ENCODE measurements around the gene CPNE2.

The CPNE2 gene

GRCh38 chr16:57146735-57147134 lies 54.4 kb downstream of the CPNE2 start:
- DNase-seq = no peak

- no peak for DNase-seq
Observed at GRCh38 chr16:57147381-57148221, 55.2 kb downstream of the CPNE2 start.

DNA sequence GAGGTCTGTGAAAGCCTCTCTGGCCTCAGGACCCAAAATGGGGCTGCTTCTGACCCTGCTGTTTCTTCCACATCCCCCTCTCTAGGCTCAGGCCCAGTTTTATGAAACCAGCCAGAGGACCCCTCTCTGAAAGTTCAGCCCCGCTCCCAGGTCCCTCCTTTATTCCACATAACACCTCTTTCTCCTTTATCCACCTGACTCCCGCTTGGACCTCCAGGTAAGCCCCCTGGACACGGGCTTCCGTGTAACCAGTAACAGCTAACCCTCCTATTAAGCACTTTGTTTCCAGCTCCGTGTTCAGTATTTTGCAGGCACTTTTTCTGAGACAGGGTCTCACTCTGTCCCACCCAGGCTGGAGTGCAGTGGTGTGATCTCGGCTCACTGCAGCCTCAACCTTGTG lies 56.1 kb downstream of the CPNE2 start:
- DNase-seq = no peak

DNA sequence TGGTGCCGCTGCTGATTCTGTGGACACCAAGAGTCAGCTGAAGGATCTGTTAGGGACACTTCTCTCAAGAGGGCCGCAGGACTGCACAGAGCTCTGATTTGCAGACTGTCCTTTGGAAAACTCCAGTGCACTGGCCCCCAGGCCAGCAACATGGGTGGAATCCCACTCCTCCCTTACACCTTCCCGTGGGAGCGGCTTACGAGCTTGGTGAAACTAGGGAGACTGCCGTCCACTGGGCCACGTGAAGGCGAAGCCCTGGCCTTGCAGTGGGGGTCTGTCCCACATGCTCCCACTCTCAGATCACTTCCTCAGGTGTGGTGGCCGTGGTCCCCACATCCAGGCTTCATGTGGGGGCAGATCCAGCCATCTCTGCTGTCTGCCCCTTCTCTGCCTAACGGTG lies 57.0 kb downstream of the CPNE2 start:
- DNase-seq = no peak

DNA sequence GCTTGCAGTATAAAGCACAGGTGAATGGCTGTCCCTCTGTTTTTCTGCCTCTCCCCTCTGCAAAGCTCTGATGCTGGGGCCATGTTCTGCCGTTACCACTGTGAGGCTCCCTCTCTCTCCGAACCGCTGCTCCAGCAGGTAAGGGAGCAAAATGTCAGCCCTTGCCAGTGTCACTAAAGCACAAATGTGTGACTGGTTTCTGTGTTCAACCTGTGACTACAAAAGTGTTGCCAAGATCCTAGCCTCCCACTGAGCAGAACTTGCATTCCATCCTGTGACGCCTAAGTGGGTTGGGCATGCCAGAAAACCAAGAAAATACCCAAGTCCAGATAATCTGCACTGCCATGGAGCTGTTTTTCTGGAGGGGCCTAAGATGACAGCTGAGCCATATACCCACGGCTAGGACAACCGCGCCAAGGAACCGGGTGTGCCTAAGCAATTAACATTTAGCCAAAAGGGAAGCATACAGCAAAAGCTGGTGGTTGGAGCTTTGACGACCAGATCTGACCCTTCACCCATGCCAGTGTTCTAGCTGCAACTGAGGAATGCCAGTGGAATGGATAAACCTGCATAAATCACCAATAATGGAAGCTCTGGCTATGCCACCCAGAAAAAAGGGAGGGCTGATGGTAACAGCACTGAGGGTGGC lies 58.4 kb downstream of the CPNE2 start:
- DNase-seq = no peak

DNA sequence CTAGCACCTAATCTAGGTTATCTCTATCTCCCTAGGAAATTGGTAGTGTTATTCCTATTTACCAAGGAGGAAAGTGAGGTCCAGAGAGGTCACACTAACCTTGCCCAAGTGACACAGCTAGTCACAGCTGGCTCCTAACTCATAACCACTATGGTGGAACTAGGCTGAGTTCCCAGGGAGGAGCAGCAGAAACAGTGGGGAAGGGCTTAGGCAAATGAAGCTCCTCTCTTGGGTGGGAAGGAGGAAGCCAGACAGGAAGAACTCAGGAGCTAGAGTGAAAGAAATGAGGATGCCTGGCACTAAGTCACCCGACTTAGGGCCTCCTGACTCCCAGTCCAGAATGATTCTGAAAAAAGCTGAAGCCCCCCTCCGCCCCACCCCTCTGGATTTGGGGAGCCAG lies 59.0 kb downstream of the CPNE2 start:
- DNase-seq = no peak

GRCh38 chr16:57152096-57153093 lies 60.0 kb downstream of the CPNE2 start:
- DNase-seq = no peak

DNA sequence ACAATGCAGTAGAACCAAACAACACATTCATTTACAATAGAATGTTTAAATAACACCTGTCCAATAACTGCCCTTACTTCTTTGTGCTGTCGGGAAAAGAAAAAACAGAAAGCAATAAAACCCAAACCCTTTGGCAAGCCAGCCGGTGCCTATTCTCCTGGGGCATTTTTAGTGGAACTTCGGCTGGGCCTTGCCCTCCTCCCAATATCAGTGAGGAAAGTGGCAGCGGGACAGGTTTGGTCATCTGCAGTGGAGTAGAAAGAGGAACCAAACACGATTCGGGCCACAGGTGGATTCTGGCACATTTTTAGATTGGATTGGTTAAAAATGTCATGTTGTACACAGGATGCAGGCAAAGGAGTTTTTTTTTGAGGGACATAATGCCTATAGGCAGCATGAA lies 61.5 kb downstream of the CPNE2 start:
- DNase-seq = no peak

- DNase-seq = no peak
Observed at GRCh38 chr16:57155702-57156350, 63.4 kb downstream of the CPNE2 start.

DNA sequence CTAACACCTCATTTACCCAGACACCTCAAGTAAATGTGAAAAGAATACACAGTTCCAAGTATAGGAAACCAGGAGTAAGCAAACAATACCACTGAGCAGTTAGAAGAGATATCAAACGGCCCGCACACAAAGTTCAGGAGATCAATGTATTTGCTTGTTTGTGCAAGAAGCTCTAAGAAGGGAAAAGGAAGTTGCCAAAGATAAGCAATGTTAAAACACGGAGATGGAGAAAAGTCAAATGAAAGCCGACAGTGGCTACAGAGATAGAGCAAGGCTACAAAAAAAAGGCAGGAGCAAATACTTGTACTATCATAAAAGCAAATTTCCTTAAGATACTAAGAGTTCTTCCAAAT lies 63.9 kb downstream of the CPNE2 start:
- DNase-seq = no peak

DNA sequence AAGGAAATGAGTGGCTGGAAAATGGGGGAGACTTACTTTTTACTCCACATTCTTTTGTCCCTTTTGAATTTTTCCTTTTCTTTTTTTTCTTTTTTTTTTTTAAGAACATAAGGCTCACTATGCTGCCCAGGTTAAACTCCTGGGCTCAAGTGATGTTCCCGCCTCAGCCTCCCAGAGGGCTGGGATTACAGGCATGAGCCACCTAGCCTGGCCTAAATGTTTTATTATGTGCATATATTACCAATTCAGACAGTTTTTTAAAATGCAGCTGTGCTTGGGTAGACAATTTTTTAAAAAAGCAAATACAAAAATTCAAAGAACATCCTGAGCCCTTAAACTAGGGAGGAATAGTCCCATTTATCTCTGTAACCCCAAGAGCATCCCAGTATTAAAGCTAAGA lies 65.2 kb downstream of the CPNE2 start:
- DNase-seq = no peak

GRCh38 chr16:57159447-57159846 lies 67.1 kb downstream of the CPNE2 start:
- no peak for DNase-seq

GRCh38 chr16:57163842-57164241 lies 71.5 kb downstream of the CPNE2 start:
- no peak for DNase-seq

DNA sequence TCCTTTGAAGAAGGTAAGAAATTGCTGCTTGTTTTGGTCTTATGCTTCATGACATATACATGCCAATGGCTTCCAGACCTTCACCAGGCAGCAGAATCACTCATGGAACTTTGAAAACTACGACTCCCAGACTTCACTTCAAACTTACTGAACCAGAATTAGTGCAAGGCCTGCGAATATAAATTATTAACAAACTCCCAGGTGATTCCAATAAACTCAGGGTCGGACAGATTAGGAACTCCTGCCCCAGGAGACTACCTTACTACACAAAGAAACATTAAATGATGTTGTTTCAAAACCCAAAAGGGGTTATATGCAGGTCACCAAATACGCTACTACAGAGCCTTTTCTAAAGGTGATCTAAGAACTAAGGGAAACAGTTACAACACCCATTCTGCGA lies 73.1 kb downstream of the CPNE2 start:
- DNase-seq = no peak

- DNase-seq = no peak
Observed at GRCh38 chr16:57165938-57166337, 73.6 kb downstream of the CPNE2 start.

DNA sequence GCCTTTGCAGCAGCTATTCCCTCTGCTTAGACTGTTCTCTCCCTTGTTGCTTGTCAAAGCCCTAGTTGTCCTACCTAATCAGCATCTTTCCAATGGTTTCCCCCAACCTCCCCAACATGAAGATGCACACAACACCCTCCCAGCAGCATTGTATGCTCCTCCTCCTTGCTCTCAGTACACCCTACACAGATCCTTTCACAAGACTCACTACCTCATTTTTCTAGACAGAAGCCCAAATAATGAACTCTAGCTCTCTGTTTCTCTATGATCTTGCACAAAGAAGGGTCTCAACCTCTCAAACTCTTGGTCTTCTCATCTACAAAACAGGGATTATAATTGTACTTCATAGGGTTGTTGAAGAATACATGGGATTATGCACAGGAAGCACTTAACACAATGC lies 74.1 kb downstream of the CPNE2 start:
- DNase-seq = no peak

DNA sequence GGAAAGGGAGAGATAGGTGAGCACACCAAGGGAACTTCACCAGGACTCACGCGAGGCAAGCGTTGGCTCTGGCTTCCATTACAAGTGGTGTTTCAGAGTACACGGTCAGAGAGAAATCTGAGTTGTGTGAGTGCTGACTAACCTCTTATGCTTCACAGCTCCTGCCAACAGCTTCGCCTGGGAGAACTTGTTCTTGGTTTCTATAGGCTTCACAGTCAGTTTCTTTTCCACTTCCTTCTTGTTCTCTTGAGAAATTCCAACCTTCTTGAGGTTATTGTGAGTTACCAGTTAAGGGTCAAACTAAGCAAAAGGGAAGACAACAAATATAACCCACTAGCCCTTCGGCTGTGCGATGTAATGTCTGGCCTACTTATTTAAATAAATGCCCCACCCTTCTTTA lies 74.6 kb downstream of the CPNE2 start:
- no peak for DNase-seq

DNA sequence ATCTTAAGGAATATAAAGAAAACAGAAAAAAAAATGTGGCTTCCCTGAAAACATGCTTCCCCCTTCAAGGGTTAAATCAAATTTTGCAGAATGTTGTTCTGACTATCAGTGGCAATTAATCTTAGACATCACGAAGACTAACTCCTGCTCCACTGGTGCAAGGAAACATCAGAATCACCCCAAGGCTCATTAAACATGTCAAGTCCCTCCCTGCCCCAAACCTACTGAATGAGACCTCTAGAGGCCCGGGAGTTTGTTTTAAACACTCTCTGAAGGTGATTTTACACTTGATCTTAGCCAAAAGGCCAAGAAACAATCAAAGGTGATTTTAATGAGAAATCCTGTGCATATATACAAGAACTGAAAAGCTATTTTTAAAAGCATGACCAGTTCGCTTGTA lies 75.2 kb downstream of the CPNE2 start:
- DNase-seq = no peak

- DNase-seq = no peak
Observed at GRCh38 chr16:57167953-57168352, 75.6 kb downstream of the CPNE2 start.

- DNase-seq = no peak
Observed at GRCh38 chr16:57169327-57169726, 76.9 kb downstream of the CPNE2 start.

DNA sequence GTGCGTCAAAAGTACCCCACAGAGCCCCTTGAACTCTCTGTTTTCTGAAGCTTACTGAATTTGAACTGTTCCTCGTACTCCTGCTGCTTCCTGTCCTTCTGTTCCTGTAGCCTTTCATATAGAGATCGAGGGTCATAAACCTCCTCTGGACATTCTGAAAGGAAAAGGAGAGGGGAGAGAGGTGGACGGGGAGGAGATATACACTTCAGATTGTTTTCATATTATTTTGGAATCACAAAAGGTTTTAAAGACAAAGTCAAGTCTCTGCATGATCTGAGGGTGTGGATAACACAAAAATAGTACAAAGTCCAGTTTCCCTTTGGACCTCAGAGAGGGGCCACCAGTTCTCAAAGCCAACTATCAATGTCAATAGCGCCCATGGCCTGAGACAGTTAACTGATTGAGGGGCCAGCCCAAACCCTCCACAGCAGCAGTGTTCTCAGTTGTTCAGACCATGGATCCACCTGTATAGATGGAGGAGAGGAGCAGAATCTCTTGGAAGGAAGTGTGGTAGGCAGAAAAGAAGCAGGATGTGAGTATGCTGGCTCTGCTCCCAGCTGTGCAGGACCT lies 80.4 kb downstream of the CPNE2 start:
- DNase-seq = no peak

DNA sequence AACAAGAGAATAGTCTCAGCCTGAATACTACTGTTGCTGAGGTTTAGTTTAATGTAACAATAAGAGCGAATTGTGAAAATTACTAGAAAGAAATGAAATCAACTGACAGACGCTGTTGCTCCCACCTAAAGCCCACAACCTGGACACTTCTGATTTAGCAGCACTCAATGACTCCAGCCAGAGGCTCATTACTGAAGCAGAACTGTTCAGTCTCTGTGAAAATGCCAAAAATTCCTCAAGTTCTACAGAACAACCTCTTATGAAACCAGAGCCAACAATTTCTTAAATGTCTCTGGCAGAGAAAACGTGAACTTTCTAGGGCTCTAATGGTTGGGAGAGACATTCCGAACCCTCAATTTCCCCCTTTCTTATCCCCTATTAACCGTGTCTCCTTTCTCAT lies 83.5 kb downstream of the CPNE2 start:
- DNase-seq = no peak

DNA sequence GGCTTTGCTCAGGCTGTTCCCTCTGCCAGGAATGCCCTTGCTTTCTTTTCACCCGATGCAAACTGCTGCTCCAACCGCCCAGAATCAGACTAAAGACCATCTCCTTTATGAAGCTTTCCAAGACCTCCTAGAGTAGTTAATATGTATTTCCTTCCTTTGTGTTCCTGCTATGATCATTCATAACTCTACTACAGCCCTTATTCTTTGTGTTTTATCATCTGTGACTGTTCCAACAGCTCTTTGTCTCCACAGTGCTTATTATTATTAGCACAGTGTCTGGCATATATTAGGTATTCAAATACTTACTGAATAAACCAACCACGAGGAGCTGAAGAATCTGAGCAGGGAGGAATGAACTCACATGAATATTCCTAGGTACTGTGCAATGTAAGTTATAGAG lies 85.8 kb downstream of the CPNE2 start:
- no peak for DNase-seq

Data from activated naive CD4-positive, alpha-beta T cell treated with anti-CD3 and anti-CD28 coated beads, Interleukin-2, amount 50 U/mL, for 16 hours (primary cell).